Stomach (tissue), 4 donors: ENCODE results near the gene THEMIS.

Experiments used
- POLR2A ChIP-seq, 4 donors: fragments of 450-650 bp; IDR thresholded peaks; one replicate each; pipeline ENCODE4 v1.6.1; 2016; ENCODE audit warnings: antibody characterized with exemption in 4 of 4, control low read depth in 2 of 4, mild to moderate bottlenecking in 1 of 4, moderate library complexity in 1 of 4
- TF ChIP-seq, protein P1 (sequence below), 7 experiments: fragments of 450-650 bp in 4 of 7; fragments of 200-600 bp in 3 of 7; sonication (generic) in 3 of 7; IDR thresholded peaks; one replicate each; pipeline ENCODE4 v1.5.1; 2016 to 2019; ENCODE audit warnings: antibody characterized with exemption in 7 of 7, control low read depth in 2 of 7, mild to moderate bottlenecking in 1 of 7

DNA sequence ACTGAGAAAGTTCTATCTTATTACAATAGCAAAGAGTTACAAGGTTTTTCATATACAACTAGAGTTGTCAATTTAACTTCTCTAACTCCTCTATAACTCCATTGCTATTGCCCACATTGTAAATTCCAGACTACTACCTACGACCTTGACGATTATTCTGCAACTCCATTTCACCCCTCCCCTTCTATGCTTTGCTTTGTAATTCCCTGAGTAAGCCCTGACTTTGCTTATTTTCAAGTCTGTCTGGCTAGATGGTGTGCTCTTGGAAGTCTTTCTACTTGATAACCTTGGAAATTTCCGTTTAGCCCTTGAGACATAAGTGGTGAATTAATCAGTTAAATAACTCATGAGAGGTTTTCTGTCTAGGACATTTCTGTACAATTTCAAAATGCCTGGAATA is 162.4 kb downstream of the THEMIS start:
- TF ChIP-seq POLR2A (IDR thresholded peaks at IDR 0.05) = no peak
- TF ChIP-seq, protein P1, sequence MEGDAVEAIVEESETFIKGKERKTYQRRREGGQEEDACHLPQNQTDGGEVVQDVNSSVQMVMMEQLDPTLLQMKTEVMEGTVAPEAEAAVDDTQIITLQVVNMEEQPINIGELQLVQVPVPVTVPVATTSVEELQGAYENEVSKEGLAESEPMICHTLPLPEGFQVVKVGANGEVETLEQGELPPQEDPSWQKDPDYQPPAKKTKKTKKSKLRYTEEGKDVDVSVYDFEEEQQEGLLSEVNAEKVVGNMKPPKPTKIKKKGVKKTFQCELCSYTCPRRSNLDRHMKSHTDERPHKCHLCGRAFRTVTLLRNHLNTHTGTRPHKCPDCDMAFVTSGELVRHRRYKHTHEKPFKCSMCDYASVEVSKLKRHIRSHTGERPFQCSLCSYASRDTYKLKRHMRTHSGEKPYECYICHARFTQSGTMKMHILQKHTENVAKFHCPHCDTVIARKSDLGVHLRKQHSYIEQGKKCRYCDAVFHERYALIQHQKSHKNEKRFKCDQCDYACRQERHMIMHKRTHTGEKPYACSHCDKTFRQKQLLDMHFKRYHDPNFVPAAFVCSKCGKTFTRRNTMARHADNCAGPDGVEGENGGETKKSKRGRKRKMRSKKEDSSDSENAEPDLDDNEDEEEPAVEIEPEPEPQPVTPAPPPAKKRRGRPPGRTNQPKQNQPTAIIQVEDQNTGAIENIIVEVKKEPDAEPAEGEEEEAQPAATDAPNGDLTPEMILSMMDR (IDR thresholded peaks at IDR 0.05) = no peak
